ENCODE data around the gene B4GALT1. TPM values are rescaled to one million over a fixed set of nuclear protein-coding genes. Genes with fewer than 3 reads are reported as not detected.

B4GALT1 gene
- total and polyA plus RNA-seq, 2 of the 8 experiments (the other 6 are each of a cell fraction or from before 2014, with no cell fraction given) = 12.8 to 18.2 TPM

DNA sequence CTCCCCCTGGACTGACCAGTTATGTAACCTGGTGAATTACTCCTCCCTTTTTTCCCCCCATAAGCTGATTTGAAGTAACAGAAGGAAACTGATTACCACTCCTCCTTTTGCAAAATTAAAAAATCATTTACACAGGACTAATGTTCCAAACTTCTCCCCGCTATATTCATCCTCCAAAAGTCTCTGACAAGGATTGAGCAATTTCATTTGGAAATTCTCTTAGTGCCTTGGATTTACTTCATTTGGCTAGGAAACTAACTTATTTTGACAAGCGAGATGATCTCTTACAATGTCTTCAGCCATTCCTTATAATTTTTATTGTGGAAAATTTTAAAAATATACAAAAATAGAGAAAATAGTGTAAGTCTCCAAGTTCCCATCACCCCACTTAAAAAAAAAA, 15.4 kb upstream of the B4GALT1 start:
- Histone ChIP-seq H3K4me2 (ENCODE audit: insufficient read depth in 1 of 2, low read depth in 2 of 2, low read length in 2 of 2) (no peak overlapping the region), H4K5ac (ENCODE audit: insufficient read length, low read depth, low read length) (no peak overlapping the region), H3K79me2 (ENCODE audit: control insufficient read depth in 1 of 2, insufficient read depth in 2 of 2, low read length in 2 of 2) (no peaks in the 10 kb centered on the region), H3K4me3 (ENCODE audit: extremely low read depth in 1 of 4, insufficient read depth in 2 of 4, low read depth in 3 of 4, low read length in 4 of 4) (no peak overlapping the region), H3K4me1 (replicated peaks in 1 of 4; ENCODE audit: control insufficient read depth in 3 of 4, insufficient read depth in 4 of 4, low read length in 3 of 4) (no peaks in the 10 kb centered on the region), H3K4ac (replicated peaks; ENCODE audit: insufficient read length, low read depth, low read length) (no peak overlapping the region), H2BK120ac (replicated peaks; ENCODE audit: low read depth, low read length) (no peak overlapping the region), H3K27ac (ENCODE audit: low read depth, low read length) (no peak overlapping the region), H3K23ac (ENCODE audit: insufficient read length) (no peak overlapping the region), H3K27me3 (replicated peaks in 1 of 4; ENCODE audit: control insufficient read depth in 3 of 4, extremely low read depth in 1 of 4, insufficient read depth in 3 of 4, low read length in 3 of 4) (no peaks in the 10 kb centered on the region; a peak in 1 of 7 replicates), H3K14ac (ENCODE audit: insufficient read length) (no peak overlapping the region), H2AFZ (ENCODE audit: low read length) (no peak overlapping the region), H3K56ac (replicated peaks; ENCODE audit: insufficient read length, low read depth, low read length) (no peak overlapping the region), H3K9ac (replicated peaks in 1 of 4; ENCODE audit: extremely low read depth in 1 of 4, low read depth in 3 of 4, low read length in 3 of 4) (no peak overlapping the region), H2AK5ac (ENCODE audit: low read depth, low read length) (no peak overlapping the region), H3K23me2 (ENCODE audit: low read depth, low read length) (no peaks in the 10 kb centered on the region), H2BK15ac (ENCODE audit: low read length) (no peak overlapping the region), H3K9me3 (ENCODE audit: insufficient read depth in 2 of 2, low read depth in 1 of 2, low read length in 1 of 2) (no peaks in the 10 kb centered on the region), H2BK20ac (ENCODE audit: low read length) (no peak overlapping the region), H4K91ac (replicated peaks; ENCODE audit: insufficient read length, low read length) (no peak overlapping the region), H3K79me1 (ENCODE audit: low read depth, low read length) (no peaks in the 10 kb centered on the region), H3K18ac (ENCODE audit: extremely low read depth, low read length) (no peak overlapping the region), H3K36me3 (ENCODE audit: control insufficient read depth in 2 of 4, insufficient read depth in 4 of 4, low read length in 3 of 4) (no peaks in the 10 kb centered on the region), H4K20me1 (replicated peaks in 1 of 2; ENCODE audit: control insufficient read depth in 1 of 2, insufficient read depth in 2 of 2, low read length in 2 of 2) (no peaks in the 10 kb centered on the region), H2BK12ac (ENCODE audit: low read depth, low read length) (no peak overlapping the region), H2BK5ac (ENCODE audit: low read depth, low read length) (no peak overlapping the region), H4K8ac (ENCODE audit: extremely low read depth, insufficient read depth, low read length) (no peak overlapping the region)
- POLR2A ChIA-PET (ENCODE audit: partially characterized antibody) = no interaction called here
- DNase-seq (ENCODE audit: low read depth in 1 of 2, low spot score in 2 of 2) = no peak
- no peak for FAIRE-seq
- WGBS, 2 experiments (ENCODE audit: extremely low coverage in 1 of 2, insufficient coverage in 1 of 2, insufficient read length in 1 of 2, insufficient replicate concordance in 2 of 2, low coverage in 1 of 2, low lambda C conversion rate in 2 of 2, missing lambda C conversion rate in 1 of 2) = 89% methylated on average over 2 of the region's 2 CpGs; no CpG with 5 or more reads in 1 of the 2 experiments
- CTCF ChIA-PET (ENCODE audit: partially characterized antibody) = interaction anchor here (1.0 kb wide), 1 partner anchor 11 kb away, joined by 3 read pairs; no protein-coding TSS in a partner anchor
- TF ChIP-seq GTF2F1 (IDR thresholded peaks at IDR 0.05; ENCODE audit: borderline replicate concordance, low read depth, low read length) (no peak), POLR2AphosphoS5 (IDR thresholded peaks at IDR 0.05; ENCODE audit: low read depth, low read length) (no peak), SIN3A (conservative IDR thresholded peaks at IDR 0.05 in 1 of 2, IDR thresholded peaks at IDR 0.05 in 1 of 2; ENCODE audit: low read depth in 1 of 2, low read length in 2 of 2) (no peak), ASH2L (IDR thresholded peaks at IDR 0.05; ENCODE audit: low read length) (no peak), EZH2 (IDR thresholded peaks at IDR 0.05; ENCODE audit: low read depth, low read length, severe bottlenecking) (no peak), KDM5A (IDR thresholded peaks at IDR 0.05; ENCODE audit: low read length) (no peak)
